ENCODE measurements around the gene GART. TPM values are rescaled to one million over a fixed set of nuclear protein-coding genes. Genes with fewer than 3 reads are reported as not detected.
"Not testable (repeated sequence)": the region's sequence is repeated elsewhere in the genome, so short reads cannot be mapped to it uniquely, and the experiment has no call there.

The GART gene
- total RNA-seq, 1 donor from 2014 or later: 199 TPM

- intact Hi-C loops (cut with micrococcal nuclease): no loop called here
- H3K27me3 Mint-ChIP-seq (ENCODE audit: low read depth): no peaks in the 10 kb centered on the region
- H3K27ac Mint-ChIP-seq: peak overlapping the region; percentile 22
- H3K4me3 Mint-ChIP-seq (ENCODE audit: low read depth): no peak overlapping the region
- H3K36me3 Mint-ChIP-seq (ENCODE audit: low read depth): peaks cover 60% of the 10 kb centered on the region
- H3K4me1 Mint-ChIP-seq (ENCODE audit: low read depth): no peaks in the 10 kb centered on the region
- no peak for DNase-seq (ENCODE audit: low spot score)
- no peaks in the 10 kb centered on the region for H3K9me3 Mint-ChIP-seq
These were observed 19.0 kb downstream of the GART start for GRCh38 chr21:33522953-33523349.

GRCh38 chr21:33522297-33522952 lies 19.5 kb downstream of the GART start:
- peak overlapping the region; percentile 22 for H3K27ac Mint-ChIP-seq
- H3K27me3 Mint-ChIP-seq (ENCODE audit: low read depth): no peaks in the 10 kb centered on the region
- no peak for DNase-seq (ENCODE audit: low spot score)
- peaks cover 60% of the 10 kb centered on the region for H3K36me3 Mint-ChIP-seq (ENCODE audit: low read depth)
- no peaks in the 10 kb centered on the region for H3K9me3 Mint-ChIP-seq
- intact Hi-C loops (cut with micrococcal nuclease): no loop called here
- no peaks in the 10 kb centered on the region for H3K4me1 Mint-ChIP-seq (ENCODE audit: low read depth)
- no peak overlapping the region for H3K4me3 Mint-ChIP-seq (ENCODE audit: low read depth)

- intact Hi-C loops (cut with micrococcal nuclease): no loop called here
- no peaks in the 10 kb centered on the region for H3K27me3 Mint-ChIP-seq (ENCODE audit: low read depth)
- DNase-seq (ENCODE audit: low spot score): no peak
- H3K27ac Mint-ChIP-seq: no peak overlapping the region
- no peaks in the 10 kb centered on the region for H3K9me3 Mint-ChIP-seq
- H3K4me1 Mint-ChIP-seq (ENCODE audit: low read depth): peaks cover 11% of the 10 kb centered on the region
- H3K4me3 Mint-ChIP-seq (ENCODE audit: low read depth): no peak overlapping the region
- peaks cover 69% of the 10 kb centered on the region for H3K36me3 Mint-ChIP-seq (ENCODE audit: low read depth)
These were observed 23.0 kb downstream of the GART start for GRCh38 chr21:33518899-33519298.

- intact Hi-C loops (cut with micrococcal nuclease): no loop called here
- DNase-seq (ENCODE audit: low spot score): no peak
- Mint-ChIP-seq H3K4me3 (ENCODE audit: low read depth) (no peak overlapping the region), H3K36me3 (ENCODE audit: low read depth) (peaks cover 75% of the 10 kb centered on the region), H3K4me1 (ENCODE audit: low read depth) (peaks cover 11% of the 10 kb centered on the region), H3K27me3 (ENCODE audit: low read depth) (no peaks in the 10 kb centered on the region), H3K27ac (peak overlapping the region; percentile 57), H3K9me3 (no peaks in the 10 kb centered on the region)
These were observed 27.7 kb downstream of the GART start for GRCh38 chr21:33514229-33514628.

GRCh38 chr21:33512481-33512880 lies 29.4 kb downstream of the GART start:
- peaks cover 11% of the 10 kb centered on the region for H3K4me1 Mint-ChIP-seq (ENCODE audit: low read depth)
- H3K27ac Mint-ChIP-seq: no peak overlapping the region
- H3K4me3 Mint-ChIP-seq (ENCODE audit: low read depth): no peak overlapping the region
- intact Hi-C loops (cut with micrococcal nuclease): no loop called here
- no peaks in the 10 kb centered on the region for H3K9me3 Mint-ChIP-seq
- no peak for DNase-seq (ENCODE audit: low spot score)
- H3K27me3 Mint-ChIP-seq (ENCODE audit: low read depth): no peaks in the 10 kb centered on the region
- H3K36me3 Mint-ChIP-seq (ENCODE audit: low read depth): peaks cover 76% of the 10 kb centered on the region

GRCh38 chr21:33511639-33512038 lies 30.3 kb downstream of the GART start:
- Mint-ChIP-seq H3K4me1 (ENCODE audit: low read depth) (peaks cover 11% of the 10 kb centered on the region), H3K27ac (no peak overlapping the region), H3K9me3 (peaks cover 6% of the 10 kb centered on the region), H3K27me3 (ENCODE audit: low read depth) (no peaks in the 10 kb centered on the region), H3K36me3 (ENCODE audit: low read depth) (peaks cover 76% of the 10 kb centered on the region), H3K4me3 (ENCODE audit: low read depth) (no peak overlapping the region)
- intact Hi-C loops (cut with micrococcal nuclease): no loop called here
- no peak for DNase-seq (ENCODE audit: low spot score)

- Mint-ChIP-seq H3K27ac (no peak overlapping the region), H3K36me3 (ENCODE audit: low read depth) (peaks cover 74% of the 10 kb centered on the region), H3K4me1 (ENCODE audit: low read depth) (peaks cover 11% of the 10 kb centered on the region), H3K9me3 (peaks cover 6% of the 10 kb centered on the region), H3K4me3 (ENCODE audit: low read depth) (no peak overlapping the region), H3K27me3 (ENCODE audit: low read depth) (no peaks in the 10 kb centered on the region)
- intact Hi-C loops (cut with micrococcal nuclease): no loop called here
- DNase-seq (ENCODE audit: low spot score): no peak
These were observed 31.1 kb downstream of the GART start for GRCh38 chr21:33510826-33511225.

- H3K4me3 Mint-ChIP-seq (ENCODE audit: low read depth); H3K9me3 Mint-ChIP-seq; DNase-seq (ENCODE audit: low spot score); H3K27ac Mint-ChIP-seq; H3K27me3 Mint-ChIP-seq (ENCODE audit: low read depth); intact Hi-C loops (cut with micrococcal nuclease); H3K4me1 Mint-ChIP-seq (ENCODE audit: low read depth): not testable (repeated sequence)
- peaks cover 83% of the 10 kb centered on the region for H3K36me3 Mint-ChIP-seq (ENCODE audit: low read depth)
These were observed 34.9 kb downstream of the GART start for GRCh38 chr21:33507003-33507402.

GRCh38 chr21:33505833-33506232 lies 36.1 kb downstream of the GART start:
- intact Hi-C loops (cut with micrococcal nuclease): no loop called here
- H3K36me3 Mint-ChIP-seq (ENCODE audit: low read depth): peaks cover 74% of the 10 kb centered on the region

GRCh38 chr21:33496345-33496744 lies 45.6 kb downstream of the GART start:
- no peaks in the 10 kb centered on the region for H3K36me3 Mint-ChIP-seq (ENCODE audit: low read depth)

More at GRCh38 chr21:33505833-33506232, 36.1 kb downstream of the GART start:
- Mint-ChIP-seq H3K4me1 (ENCODE audit: low read depth) (no peaks in the 10 kb centered on the region), H3K9me3 (peaks cover 6% of the 10 kb centered on the region), H3K27me3 (ENCODE audit: low read depth) (no peaks in the 10 kb centered on the region), H3K27ac (no peak overlapping the region), H3K4me3 (ENCODE audit: low read depth) (no peak overlapping the region)
- DNase-seq (ENCODE audit: low spot score): no peak

GRCh38 chr21:33495743-33496142 lies 46.2 kb downstream of the GART start:
- DNase-seq (ENCODE audit: low spot score): no peak
- H3K4me1 Mint-ChIP-seq (ENCODE audit: low read depth): peaks cover 8% of the 10 kb centered on the region
- peaks cover 6% of the 10 kb centered on the region for H3K27me3 Mint-ChIP-seq (ENCODE audit: low read depth)
- intact Hi-C loops (cut with micrococcal nuclease): no loop called here
- no peaks in the 10 kb centered on the region for H3K36me3 Mint-ChIP-seq (ENCODE audit: low read depth)
- H3K27ac Mint-ChIP-seq: no peak overlapping the region
- H3K9me3 Mint-ChIP-seq: no peaks in the 10 kb centered on the region
- H3K4me3 Mint-ChIP-seq (ENCODE audit: low read depth): no peak overlapping the region

More at GRCh38 chr21:33496345-33496744, 45.6 kb downstream of the GART start:
- Mint-ChIP-seq H3K4me1 (ENCODE audit: low read depth) (peaks cover 4% of the 10 kb centered on the region), H3K27ac (no peak overlapping the region), H3K27me3 (ENCODE audit: low read depth) (peaks cover 6% of the 10 kb centered on the region), H3K4me3 (ENCODE audit: low read depth) (no peak overlapping the region), H3K9me3 (no peaks in the 10 kb centered on the region)
- DNase-seq (ENCODE audit: low spot score): no peak
- intact Hi-C loops (cut with micrococcal nuclease): no loop called here

GRCh38 chr21:33493756-33494155 lies 48.2 kb downstream of the GART start:
- intact Hi-C loops (cut with micrococcal nuclease): loop anchor here (5.0 kb wide), 1 partner anchor 149 kb away; the partner anchor contains the start of genes CRYZL1 and ITSN1
- peaks cover 9% of the 10 kb centered on the region for H3K4me1 Mint-ChIP-seq (ENCODE audit: low read depth)

GRCh38 chr21:33492571-33492970 lies 49.3 kb downstream of the GART start:
- H3K27ac Mint-ChIP-seq: no peak overlapping the region
- H3K4me3 Mint-ChIP-seq (ENCODE audit: low read depth): no peak overlapping the region
- intact Hi-C loops (cut with micrococcal nuclease): loop anchor here (5.0 kb wide), 1 partner anchor 150 kb away; the partner anchor contains the start of genes CRYZL1 and ITSN1
- H3K36me3 Mint-ChIP-seq (ENCODE audit: low read depth): no peaks in the 10 kb centered on the region
- no peak for DNase-seq (ENCODE audit: low spot score)
- H3K9me3 Mint-ChIP-seq: no peaks in the 10 kb centered on the region
- peaks cover 9% of the 10 kb centered on the region for H3K4me1 Mint-ChIP-seq (ENCODE audit: low read depth)
- peaks cover 13% of the 10 kb centered on the region for H3K27me3 Mint-ChIP-seq (ENCODE audit: low read depth)

More at GRCh38 chr21:33493756-33494155, 48.2 kb downstream of the GART start:
- Mint-ChIP-seq H3K9me3 (no peaks in the 10 kb centered on the region), H3K27me3 (ENCODE audit: low read depth) (peaks cover 12% of the 10 kb centered on the region), H3K27ac (no peak overlapping the region), H3K4me3 (ENCODE audit: low read depth) (peak overlapping the region; percentile 51), H3K36me3 (ENCODE audit: low read depth) (no peaks in the 10 kb centered on the region)
- no peak for DNase-seq (ENCODE audit: low spot score)

All from activated T-helper 2 cell treated with anti-CD3 and anti-CD28 coated beads, Interferon-gamma antibody, Interleukin-2, Interleukin-4, amounts not matched to agents 10 μg/mL and 5 μg/mL and 100 μg/mL, durations not matched to agents 14 hours and 24 hours and 36 hours (primary cell).